ENCODE data around the gene THSD7B. TPM values are rescaled to one million over a fixed set of nuclear protein-coding genes. Genes with fewer than 3 reads are reported as not detected.

The THSD7B gene
- total and polyA plus RNA-seq, 9 of the 15 experiments (the other 6 are each of a cell fraction or from before 2014, with no cell fraction given), result not detected

DNA sequence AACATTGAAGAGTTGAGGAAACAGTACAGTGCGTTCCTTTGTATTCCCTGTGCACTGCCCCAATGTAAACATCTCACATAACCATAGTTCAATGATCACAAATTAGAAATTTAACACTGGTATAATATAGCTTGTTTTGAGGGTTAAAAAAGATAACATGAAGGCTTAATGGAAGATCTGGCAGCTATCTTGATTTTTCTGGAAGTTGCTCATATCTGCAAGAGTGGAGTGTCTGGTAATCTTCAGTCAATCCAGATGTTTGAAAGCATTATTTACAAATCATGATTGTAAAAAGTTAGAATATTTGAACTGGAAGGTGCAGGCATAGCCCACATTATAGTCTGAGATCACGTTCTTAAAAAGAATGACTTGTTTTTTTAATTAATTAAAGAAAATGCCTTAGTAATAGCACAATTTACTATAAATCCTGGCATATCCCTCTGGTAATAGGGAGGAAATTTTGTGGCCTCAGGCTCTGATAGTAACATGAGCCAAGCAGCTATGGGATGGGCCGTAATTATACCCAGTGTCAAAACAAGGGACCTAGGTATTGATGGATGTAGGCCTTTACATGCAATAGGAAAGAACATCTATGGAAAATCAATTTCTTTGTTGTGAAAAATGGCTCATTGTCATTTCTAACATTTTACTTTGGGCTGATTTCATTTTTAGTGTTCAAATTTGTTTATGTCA, 418.0 kb downstream of the THSD7B start:
- Histone ChIP-seq H3K9me1 (ENCODE audit: control insufficient read depth, insufficient read depth, low read length) (no peaks in the 10 kb centered on the region), H3K36me3 (ENCODE audit: control insufficient read depth, insufficient read depth, low read length) (no peaks in the 10 kb centered on the region), H3K27ac (ENCODE audit: extremely low read depth, low read depth, low read length) (no peak overlapping the region), H3K4me2 (ENCODE audit: insufficient read depth, low read length) (no peak overlapping the region), H3K4me3 (no peak overlapping the region), H3K4me1 (replicated peaks in 1 of 2; ENCODE audit: control insufficient read depth in 2 of 2, insufficient read depth in 2 of 2, low read length in 2 of 2) (no peaks in the 10 kb centered on the region), H3K79me2 (ENCODE audit: control insufficient read depth, insufficient read depth, low read length) (no peaks in the 10 kb centered on the region), H4K20me1 (replicated peaks; ENCODE audit: control insufficient read depth, insufficient read depth, low read length) (no peaks in the 10 kb centered on the region), H3K27me3 (ENCODE audit: control insufficient read depth in 2 of 2, insufficient read depth in 2 of 2, low read length in 2 of 2) (no peaks in the 10 kb centered on the region), H3K9ac (ENCODE audit: insufficient read depth in 1 of 2, low read depth in 2 of 2, low read length in 2 of 2) (no peak overlapping the region), H2AFZ (ENCODE audit: low read depth, low read length) (no peak overlapping the region), H3K9me3 (replicated peaks; ENCODE audit: control insufficient read depth, insufficient read depth, low read depth, low read length) (no peaks in the 10 kb centered on the region)
- POLR2A ChIA-PET, result no interaction called here
- ATAC-seq (no peak), FAIRE-seq (no peak), DNase-seq (ENCODE audit: extremely low read depth in 1 of 4, low spot score in 3 of 4) (no peak)
- CTCF ChIA-PET (ENCODE audit: low intra/inter-chr PET ratio), result no interaction called here
- in situ Hi-C loops (cut with MboI) (no loop called here), intact Hi-C loops (cut with micrococcal nuclease) (no loop called here)
- BruUV-seq (replicated peaks), result no TSS peak
- no peak for TF ChIP-seq OTX1 (CRISPR knock-in tag; IDR thresholded peaks at IDR 0.05)
- TF ChIP-seq ZEB2 (IDR thresholded peaks at IDR 0.05), result no peak
- TF ChIP-seq ZNF76 (CRISPR knock-in tag; IDR thresholded peaks at IDR 0.05; ENCODE audit: borderline replicate concordance), result no peak
- TF ChIP-seq SMAD2 (IDR thresholded peaks at IDR 0.05; ENCODE audit: low read depth, low read length), result no peak
- TF ChIP-seq ZNF280A (IDR thresholded peaks at IDR 0.05; ENCODE audit: low read depth, partially characterized antibody), result no peak
- no peak for TF ChIP-seq RUNX1 (IDR thresholded peaks at IDR 0.05; ENCODE audit: low read depth)
- no peak for TF ChIP-seq NR2C1 (IDR thresholded peaks at IDR 0.05)
- TF ChIP-seq NR2C1 (tag; IDR thresholded peaks at IDR 0.05), result no peak
- TF ChIP-seq CBX1 (IDR thresholded peaks at IDR 0.05; ENCODE audit: low read depth), result no peak
- TF ChIP-seq, protein P1, sequence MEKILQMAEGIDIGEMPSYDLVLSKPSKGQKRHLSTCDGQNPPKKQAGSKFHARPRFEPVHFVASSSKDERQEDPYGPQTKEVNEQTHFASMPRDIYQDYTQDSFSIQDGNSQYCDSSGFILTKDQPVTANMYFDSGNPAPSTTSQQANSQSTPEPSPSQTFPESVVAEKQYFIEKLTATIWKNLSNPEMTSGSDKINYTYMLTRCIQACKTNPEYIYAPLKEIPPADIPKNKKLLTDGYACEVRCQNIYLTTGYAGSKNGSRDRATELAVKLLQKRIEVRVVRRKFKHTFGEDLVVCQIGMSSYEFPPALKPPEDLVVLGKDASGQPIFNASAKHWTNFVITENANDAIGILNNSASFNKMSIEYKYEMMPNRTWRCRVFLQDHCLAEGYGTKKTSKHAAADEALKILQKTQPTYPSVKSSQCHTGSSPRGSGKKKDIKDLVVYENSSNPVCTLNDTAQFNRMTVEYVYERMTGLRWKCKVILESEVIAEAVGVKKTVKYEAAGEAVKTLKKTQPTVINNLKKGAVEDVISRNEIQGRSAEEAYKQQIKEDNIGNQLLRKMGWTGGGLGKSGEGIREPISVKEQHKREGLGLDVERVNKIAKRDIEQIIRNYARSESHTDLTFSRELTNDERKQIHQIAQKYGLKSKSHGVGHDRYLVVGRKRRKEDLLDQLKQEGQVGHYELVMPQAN (IDR thresholded peaks at IDR 0.05; ENCODE audit: borderline replicate concordance), result no peak
- no peak for TF ChIP-seq ZNF174 (CRISPR knock-in tag; IDR thresholded peaks at IDR 0.05)
- no peak for TF ChIP-seq SRSF9 (IDR thresholded peaks at IDR 0.05; ENCODE audit: borderline replicate concordance, low read depth, low read length)
- no peak for TF ChIP-seq TBP (optimal IDR thresholded peaks at IDR 0.05; ENCODE audit: low read depth, low read length)
- no peak for TF ChIP-seq RBM15 (IDR thresholded peaks at IDR 0.05; ENCODE audit: insufficient read depth, low read length)
- no peak for TF ChIP-seq STAT5A (IDR thresholded peaks at IDR 0.05; ENCODE audit: borderline replicate concordance, low read length)
- no peak for TF ChIP-seq FOS (IDR thresholded peaks at IDR 0.05; ENCODE audit: extremely low read depth, insufficient read length)
- no peak for TF ChIP-seq LCOR (CRISPR knock-in tag; IDR thresholded peaks at IDR 0.05)
- no peak for TF ChIP-seq ETV5 (CRISPR knock-in tag; IDR thresholded peaks at IDR 0.05; ENCODE audit: low read depth)
- WGBS (ENCODE audit: insufficient coverage, low coverage, missing lambda C conversion rate), result 0% methylated on average over 3 of the region's 3 CpGs

All from K562 (cell line).